KG1 (cell line): ENCODE results near the gene LRP8.
"Not testable (repeated sequence)": the region's sequence is repeated elsewhere in the genome, so short reads cannot be mapped to it uniquely, and the experiment has no call there.

Experiments
- DNase-seq: peaks from one replicate; lab custom pipeline; 2025; lab: John Stamatoyannopoulos, UW

The LRP8 gene

GRCh38 chr1:53210954-53211353 lies 116.9 kb downstream of the LRP8 start:
- DNase-seq = no peak

- no peak for DNase-seq
These were observed 117.5 kb downstream of the LRP8 start for GRCh38 chr1:53210352-53210751.

GRCh38 chr1:53207726-53208125 lies 120.1 kb downstream of the LRP8 start:
- DNase-seq = no peak

- DNase-seq = no peak
These were observed 121.0 kb downstream of the LRP8 start for GRCh38 chr1:53206735-53207379.

- not testable (repeated sequence) for DNase-seq
These were observed 121.7 kb downstream of the LRP8 start for GRCh38 chr1:53206083-53206685.

GRCh38 chr1:53205496-53205895 lies 122.4 kb downstream of the LRP8 start:
- not testable (repeated sequence) for DNase-seq

- no peak for DNase-seq
These were observed 124.4 kb downstream of the LRP8 start for GRCh38 chr1:53203466-53203865.

- no peak for DNase-seq
These were observed 129.6 kb downstream of the LRP8 start for GRCh38 chr1:53198241-53198651.

GRCh38 chr1:53197291-53198200 lies 130.3 kb downstream of the LRP8 start:
- DNase-seq = no peak

GRCh38 chr1:53196485-53197290 lies 131.2 kb downstream of the LRP8 start, which contains the start of gene CPT2:
Gene CPT2, plus strand, starts transcription at chr1:53196824. Its CDS starts 120 bp downstream, at chr1:53196944.
- peak; percentile 82 for DNase-seq

GRCh38 chr1:53196017-53196484 lies 131.8 kb downstream of the LRP8 start:
- peak; percentile 72 for DNase-seq

- no peak for DNase-seq
These were observed 132.4 kb downstream of the LRP8 start for GRCh38 chr1:53195246-53196016.
